Measurements from ENCODE around the gene PTPN23.

Gene PTPN23

DNA sequence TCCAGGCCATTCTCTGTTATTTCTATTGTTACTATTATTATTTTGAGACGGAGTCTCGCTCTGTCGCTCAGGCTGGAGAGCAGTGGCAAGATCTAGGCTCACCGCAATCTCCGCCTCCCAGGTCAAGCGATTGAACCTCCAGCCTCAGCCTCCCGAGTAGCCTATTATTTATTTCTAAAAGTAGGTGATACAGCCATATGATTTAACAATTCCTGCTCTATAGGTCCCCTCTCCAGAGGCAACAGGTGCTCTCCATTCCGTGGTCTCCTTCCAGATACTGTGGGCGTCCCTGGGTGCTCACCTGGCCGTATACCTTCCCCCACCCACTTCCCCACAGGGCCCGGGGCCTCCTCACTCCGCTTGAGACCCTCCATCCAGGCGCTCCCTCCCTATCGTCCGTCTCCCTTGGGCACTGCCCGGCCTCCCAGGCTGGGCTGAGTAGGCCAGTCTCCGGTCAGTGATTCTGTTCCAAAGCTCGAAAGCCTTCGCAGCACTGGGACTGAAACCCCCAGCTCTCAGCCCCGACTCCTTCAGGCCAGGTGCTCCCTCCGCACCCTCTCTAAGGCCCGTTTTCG, 708 bp upstream of the PTPN23 start:
- Mint-ChIP-seq H3K4me3 (peak overlapping the region; percentile 99), H3K9me3 (no peaks in the 10 kb centered on the region), H3K4me1 (ENCODE audit: low read depth) (peaks cover 24% of the 10 kb centered on the region), H3K27ac (peak overlapping the region; percentile 100), H3K36me3 (ENCODE audit: low read depth) (peaks cover 9% of the 10 kb centered on the region), H3K27me3 (ENCODE audit: low read depth) (no peaks in the 10 kb centered on the region)
- no peak for DNase-seq (ENCODE audit: low spot score)

DNA sequence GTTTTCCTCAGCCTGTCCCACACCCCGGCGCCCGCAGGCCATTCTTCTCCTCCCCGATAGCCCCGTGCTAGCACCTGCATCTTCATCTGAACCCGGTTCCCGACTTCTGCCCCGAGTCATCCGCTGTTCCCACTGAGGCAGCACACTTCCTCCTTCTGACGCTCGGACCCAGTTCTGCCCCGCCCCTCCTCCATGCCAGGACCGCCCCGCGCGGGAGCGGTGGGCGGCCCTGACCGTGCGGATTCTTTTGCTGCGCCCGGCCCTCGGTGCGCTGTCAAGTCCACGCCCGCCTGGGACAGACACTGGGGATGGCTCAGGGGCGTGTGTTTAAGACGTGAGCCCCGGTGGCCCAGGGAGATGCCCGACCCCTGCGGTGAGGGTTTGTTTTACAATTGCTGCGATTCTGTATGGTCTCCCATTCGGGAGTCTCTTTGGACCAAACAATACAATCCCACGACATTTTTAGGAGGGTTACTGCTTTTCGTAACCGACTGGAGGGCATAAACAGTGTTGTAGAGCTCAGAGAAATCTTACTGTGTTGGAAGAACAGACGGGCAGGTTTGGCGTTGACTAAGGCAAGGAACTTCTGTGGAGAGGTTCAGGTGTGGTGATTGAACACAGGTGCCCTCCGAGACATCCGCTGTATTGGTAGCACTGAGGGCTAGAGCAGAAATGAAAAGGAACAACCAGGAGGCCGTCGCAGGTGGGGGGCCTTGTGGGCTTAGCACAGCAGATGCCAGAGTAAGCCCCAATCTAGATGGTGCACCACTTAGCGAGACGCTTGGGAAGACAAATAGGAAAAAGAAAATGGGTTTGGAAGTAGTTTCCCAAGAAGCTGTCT, 716 bp downstream of the PTPN23 start:
- peaks cover 13% of the 10 kb centered on the region for H3K36me3 Mint-ChIP-seq (ENCODE audit: low read depth)
- H3K9me3 Mint-ChIP-seq, result no peaks in the 10 kb centered on the region
- H3K4me1 Mint-ChIP-seq (ENCODE audit: low read depth), result peaks cover 26% of the 10 kb centered on the region
- no peaks in the 10 kb centered on the region for H3K27me3 Mint-ChIP-seq (ENCODE audit: low read depth)
- H3K4me3 Mint-ChIP-seq, result peak overlapping the region; percentile 99
- peak; percentile 87 for DNase-seq (ENCODE audit: low spot score)
- H3K27ac Mint-ChIP-seq, result peak overlapping the region; percentile 100

DNA sequence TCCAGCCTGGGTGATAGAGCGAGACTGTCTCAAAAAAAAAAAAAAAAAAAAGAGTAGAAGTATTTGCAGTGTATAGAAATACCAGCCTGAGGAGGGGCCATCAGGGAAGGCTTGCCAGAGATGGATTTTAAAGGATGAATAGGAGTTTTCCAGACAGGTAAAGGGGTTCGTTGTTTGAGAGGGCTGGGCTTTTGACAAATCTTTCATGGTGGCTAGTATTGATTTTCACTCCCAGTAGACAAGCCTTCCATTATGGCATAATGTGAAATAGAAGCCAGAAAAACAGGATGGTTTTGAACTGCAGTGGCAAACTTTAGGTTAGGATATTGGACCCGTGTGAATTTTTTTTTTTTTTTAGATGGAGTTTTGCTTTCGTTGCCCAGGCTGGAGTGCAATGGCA, 3.6 kb downstream of the PTPN23 start:
- Mint-ChIP-seq H3K4me1 (ENCODE audit: low read depth) (peaks cover 24% of the 10 kb centered on the region), H3K4me3 (no peak overlapping the region), H3K9me3 (no peaks in the 10 kb centered on the region), H3K27me3 (ENCODE audit: low read depth) (no peaks in the 10 kb centered on the region), H3K36me3 (ENCODE audit: low read depth) (peaks cover 19% of the 10 kb centered on the region), H3K27ac (no peak overlapping the region)
- no peak for DNase-seq (ENCODE audit: low spot score)

DNA sequence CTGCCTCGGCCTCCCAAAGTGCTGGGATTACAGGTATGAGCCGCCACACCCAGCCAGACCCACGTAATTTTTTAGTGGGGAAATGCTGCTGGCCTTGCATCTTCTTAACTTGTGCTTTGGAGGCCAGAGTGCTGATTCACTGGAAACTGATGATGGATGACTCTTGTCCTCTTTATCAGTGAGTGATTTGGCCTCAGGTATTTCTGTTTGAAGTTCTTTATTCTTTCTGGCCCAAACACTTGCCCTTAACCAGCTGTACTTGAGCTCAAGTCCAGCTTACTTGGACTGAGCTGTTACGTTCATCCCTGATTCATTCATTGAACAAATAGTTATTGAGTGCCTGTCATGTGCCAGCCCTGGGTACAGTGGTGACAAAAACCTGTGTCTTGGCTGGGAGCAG, 4.2 kb downstream of the PTPN23 start:
- Mint-ChIP-seq H3K36me3 (ENCODE audit: low read depth) (peaks cover 19% of the 10 kb centered on the region), H3K4me1 (ENCODE audit: low read depth) (peaks cover 19% of the 10 kb centered on the region), H3K27me3 (ENCODE audit: low read depth) (no peaks in the 10 kb centered on the region), H3K9me3 (no peaks in the 10 kb centered on the region), H3K4me3 (no peak overlapping the region), H3K27ac (no peak overlapping the region)
- no peak for DNase-seq (ENCODE audit: low spot score)

DNA sequence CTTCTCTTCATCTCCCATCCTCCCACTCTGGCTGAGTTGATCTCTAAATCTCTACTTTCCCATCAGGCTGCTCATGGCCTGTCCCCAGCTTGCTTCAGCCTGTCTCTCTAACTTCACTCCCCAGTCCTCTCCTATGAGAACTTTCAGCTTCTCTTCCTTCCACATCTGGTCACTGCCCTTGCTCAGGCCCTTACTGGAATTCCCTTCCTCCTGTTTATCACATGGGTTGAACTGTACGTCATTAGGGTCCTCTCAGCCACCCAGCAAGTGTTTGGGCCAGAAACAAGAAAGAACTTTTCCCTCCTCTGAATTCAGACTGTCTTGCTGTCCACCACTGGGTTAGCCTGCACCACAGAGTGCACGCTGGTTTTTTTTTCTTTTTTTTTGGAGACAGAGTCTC, 5.0 kb downstream of the PTPN23 start:
- peaks cover 17% of the 10 kb centered on the region for H3K36me3 Mint-ChIP-seq (ENCODE audit: low read depth)

DNA sequence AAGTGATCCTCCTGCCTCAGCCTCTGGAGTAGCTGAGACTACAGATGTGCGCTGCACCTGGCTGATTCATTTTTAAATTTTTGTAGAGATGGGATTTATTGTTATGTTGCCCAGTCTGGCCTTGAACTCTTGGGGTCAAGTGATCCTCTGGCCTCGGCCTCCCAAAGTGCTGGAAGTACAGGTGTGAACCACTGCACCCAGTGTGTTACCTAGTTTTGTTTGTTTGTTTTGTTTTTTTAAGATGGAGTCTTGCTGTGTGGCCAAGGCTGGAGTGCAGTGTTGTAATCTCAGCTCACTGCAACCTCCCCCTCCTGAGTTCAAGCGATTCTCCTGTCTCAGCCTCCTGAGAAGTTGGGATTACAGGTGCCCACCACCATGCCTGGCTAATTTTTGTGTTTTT, 12.1 kb downstream of the PTPN23 start:
- Mint-ChIP-seq H3K4me3 (no peak overlapping the region), H3K27ac (no peak overlapping the region), H3K4me1 (ENCODE audit: low read depth) (peaks cover 11% of the 10 kb centered on the region), H3K36me3 (ENCODE audit: low read depth) (peaks cover 15% of the 10 kb centered on the region), H3K9me3 (no peaks in the 10 kb centered on the region), H3K27me3 (ENCODE audit: low read depth) (no peaks in the 10 kb centered on the region)
- no peak for DNase-seq (ENCODE audit: low spot score)

More for the DNA sequence above, 5.0 kb downstream of the PTPN23 start:
- Mint-ChIP-seq H3K27me3 (ENCODE audit: low read depth) (no peaks in the 10 kb centered on the region), H3K9me3 (no peaks in the 10 kb centered on the region), H3K4me3 (no peak overlapping the region), H3K4me1 (ENCODE audit: low read depth) (peaks cover 18% of the 10 kb centered on the region), H3K27ac (no peak overlapping the region)
- DNase-seq (ENCODE audit: low spot score), result no peak

DNA sequence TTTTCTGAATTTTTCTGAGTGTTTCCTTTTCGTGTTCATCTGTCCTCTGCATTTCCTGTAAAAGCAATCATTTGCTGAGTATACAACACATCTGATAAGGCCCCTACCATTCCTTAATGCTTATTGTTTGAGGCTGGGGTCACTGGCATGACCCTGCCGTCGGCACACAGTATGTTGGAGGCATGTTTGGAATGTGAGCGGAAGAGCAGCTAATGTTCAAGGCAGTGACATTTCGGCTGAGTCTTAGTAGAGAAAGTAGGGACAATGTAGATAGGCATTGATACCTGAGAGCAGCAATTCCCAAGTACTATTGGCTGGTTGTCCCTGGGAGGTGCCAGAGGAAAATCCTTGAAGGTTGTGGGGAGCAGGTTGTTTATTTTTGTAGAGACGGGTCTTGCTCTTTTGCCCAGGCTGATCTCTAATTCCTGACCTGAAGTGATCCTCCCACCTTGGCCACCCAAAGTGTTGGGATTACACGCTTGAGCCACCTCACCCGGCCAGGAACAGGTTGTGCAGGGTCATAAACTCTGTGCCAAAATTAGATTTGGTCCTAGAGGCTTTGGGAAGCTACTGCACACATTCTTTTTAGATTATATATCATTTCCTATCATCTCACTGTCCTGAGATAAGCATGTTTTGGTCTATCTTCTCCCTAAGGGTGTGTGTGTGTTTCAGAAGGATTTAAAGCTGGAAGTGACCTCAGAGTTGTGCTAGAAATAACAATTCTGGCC, 13.5 kb downstream of the PTPN23 start:
- no peaks in the 10 kb centered on the region for H3K27me3 Mint-ChIP-seq (ENCODE audit: low read depth)
- DNase-seq (ENCODE audit: low spot score), result no peak
- H3K27ac Mint-ChIP-seq, result peak overlapping the region; percentile 1
- H3K4me3 Mint-ChIP-seq, result no peak overlapping the region
- H3K4me1 Mint-ChIP-seq (ENCODE audit: low read depth), result peaks cover 11% of the 10 kb centered on the region
- H3K36me3 Mint-ChIP-seq (ENCODE audit: low read depth), result peaks cover 17% of the 10 kb centered on the region
- H3K9me3 Mint-ChIP-seq, result no peaks in the 10 kb centered on the region

DNA sequence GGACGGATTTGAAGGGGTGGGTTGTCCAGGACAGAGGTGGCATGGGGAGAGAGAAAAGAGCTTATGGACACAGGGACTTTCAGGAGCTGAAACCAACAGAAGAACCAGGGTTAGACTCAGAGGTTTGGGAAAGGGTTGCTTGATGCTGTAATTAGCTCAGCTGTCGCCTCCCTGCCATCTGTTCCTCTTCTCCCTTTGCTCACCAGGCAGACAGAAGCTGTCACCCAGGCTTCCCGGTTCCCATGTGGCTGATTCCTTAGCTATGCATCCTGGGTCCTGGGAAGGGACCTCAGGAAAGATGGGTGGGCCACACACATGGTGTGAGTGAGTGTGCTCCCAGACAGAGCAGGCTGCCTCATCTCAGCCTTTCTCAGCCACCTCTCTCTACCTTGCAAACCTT, 14.1 kb downstream of the PTPN23 start:
- no peak overlapping the region for H3K27ac Mint-ChIP-seq

DNA sequence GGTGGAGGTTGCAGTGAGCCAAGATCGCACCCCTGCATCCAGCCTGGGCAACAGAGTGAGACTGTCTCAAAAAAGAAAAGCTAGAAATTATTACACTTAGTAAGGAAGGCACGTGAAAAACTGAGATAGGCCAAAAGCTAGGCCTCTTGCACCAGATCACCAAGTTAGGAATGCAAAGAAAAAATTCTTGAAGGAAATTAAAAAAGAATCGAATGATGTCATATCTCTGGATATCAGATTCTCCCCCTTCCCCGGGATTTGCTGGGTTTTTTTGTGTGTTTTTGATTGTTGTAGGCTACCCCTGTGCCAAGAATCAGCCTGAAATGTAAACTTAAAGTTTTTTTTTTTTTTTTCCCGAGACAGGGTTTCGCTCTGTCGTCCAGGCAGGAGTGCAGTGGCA, 17.4 kb downstream of the PTPN23 start:
- no peaks in the 10 kb centered on the region for H3K27me3 Mint-ChIP-seq (ENCODE audit: low read depth)
- no peak overlapping the region for H3K27ac Mint-ChIP-seq
- no peak overlapping the region for H3K4me3 Mint-ChIP-seq
- peaks cover 17% of the 10 kb centered on the region for H3K36me3 Mint-ChIP-seq (ENCODE audit: low read depth)
- peaks cover 8% of the 10 kb centered on the region for H3K4me1 Mint-ChIP-seq (ENCODE audit: low read depth)
- H3K9me3 Mint-ChIP-seq, result no peaks in the 10 kb centered on the region
- no peak for DNase-seq (ENCODE audit: low spot score)

More for the DNA sequence above, 14.1 kb downstream of the PTPN23 start:
- peaks cover 19% of the 10 kb centered on the region for H3K36me3 Mint-ChIP-seq (ENCODE audit: low read depth)
- no peaks in the 10 kb centered on the region for H3K27me3 Mint-ChIP-seq (ENCODE audit: low read depth)
- H3K4me3 Mint-ChIP-seq, result no peak overlapping the region
- peaks cover 11% of the 10 kb centered on the region for H3K4me1 Mint-ChIP-seq (ENCODE audit: low read depth)
- no peak for DNase-seq (ENCODE audit: low spot score)
- H3K9me3 Mint-ChIP-seq, result no peaks in the 10 kb centered on the region

DNA sequence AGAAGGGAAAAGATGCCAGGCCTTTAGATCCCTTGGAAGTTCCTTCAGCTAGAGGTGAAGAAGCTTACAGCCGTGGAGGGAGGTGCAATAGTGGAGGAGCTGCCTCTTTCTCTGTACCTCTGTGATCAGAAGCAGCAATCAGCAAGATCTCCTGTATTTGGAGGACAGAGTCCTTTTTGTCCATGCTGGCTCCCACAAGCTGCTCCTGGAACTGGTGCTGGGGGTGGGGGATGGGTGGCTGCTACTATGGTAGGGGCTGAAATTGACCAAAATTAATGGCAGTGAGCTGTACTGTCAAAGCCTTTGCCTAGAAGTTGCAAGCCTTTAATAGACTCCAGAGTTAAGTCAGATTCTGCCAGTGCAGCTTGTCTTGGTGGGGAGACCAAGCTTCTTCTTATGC, 18.2 kb downstream of the PTPN23 start:
- no peak for DNase-seq (ENCODE audit: low spot score)
- Mint-ChIP-seq H3K27ac (no peak overlapping the region), H3K36me3 (ENCODE audit: low read depth) (peaks cover 15% of the 10 kb centered on the region), H3K4me1 (ENCODE audit: low read depth) (peaks cover 7% of the 10 kb centered on the region), H3K4me3 (no peak overlapping the region), H3K9me3 (no peaks in the 10 kb centered on the region), H3K27me3 (ENCODE audit: low read depth) (no peaks in the 10 kb centered on the region)

DNA sequence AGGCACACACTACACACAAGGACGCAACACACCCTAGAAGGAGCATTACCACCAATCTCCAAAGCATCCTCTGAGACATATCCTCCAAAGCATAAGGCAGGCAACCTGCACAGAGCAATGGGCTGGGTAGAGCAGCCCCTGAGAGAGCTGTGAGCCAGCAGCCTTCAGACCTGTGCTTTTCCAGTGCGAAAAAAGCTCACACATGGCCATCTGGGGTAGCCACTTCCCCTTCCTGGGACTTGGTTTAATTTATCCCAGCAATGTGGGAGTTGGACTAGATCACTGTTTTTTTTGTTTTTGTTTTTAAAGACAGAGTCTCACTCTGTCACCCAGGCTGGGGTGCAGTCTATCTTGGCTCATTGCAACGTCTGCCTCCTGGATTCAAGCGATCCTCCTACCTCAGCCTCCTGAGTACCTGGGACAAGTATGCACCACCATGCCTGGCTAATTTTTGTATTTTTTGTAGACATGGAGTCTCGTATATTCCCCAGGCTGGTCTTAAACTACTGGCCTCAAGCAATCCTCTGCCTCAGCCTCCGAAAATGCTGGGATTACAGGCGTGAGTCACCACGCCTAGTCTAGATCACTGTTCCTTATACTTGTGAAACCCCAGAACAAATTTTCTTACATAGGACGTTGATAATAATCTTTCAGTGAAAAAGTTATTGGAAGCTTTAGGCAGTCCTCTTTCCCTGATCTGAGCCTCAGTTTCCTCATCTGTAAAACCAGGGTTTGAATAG, 18.9 kb downstream of the PTPN23 start:
- Mint-ChIP-seq H3K36me3 (ENCODE audit: low read depth) (peaks cover 14% of the 10 kb centered on the region), H3K9me3 (no peaks in the 10 kb centered on the region), H3K4me1 (ENCODE audit: low read depth) (peaks cover 5% of the 10 kb centered on the region), H3K27me3 (ENCODE audit: low read depth) (no peaks in the 10 kb centered on the region), H3K4me3 (no peak overlapping the region), H3K27ac (no peak overlapping the region)
- DNase-seq (ENCODE audit: low spot score), result no peak

DNA sequence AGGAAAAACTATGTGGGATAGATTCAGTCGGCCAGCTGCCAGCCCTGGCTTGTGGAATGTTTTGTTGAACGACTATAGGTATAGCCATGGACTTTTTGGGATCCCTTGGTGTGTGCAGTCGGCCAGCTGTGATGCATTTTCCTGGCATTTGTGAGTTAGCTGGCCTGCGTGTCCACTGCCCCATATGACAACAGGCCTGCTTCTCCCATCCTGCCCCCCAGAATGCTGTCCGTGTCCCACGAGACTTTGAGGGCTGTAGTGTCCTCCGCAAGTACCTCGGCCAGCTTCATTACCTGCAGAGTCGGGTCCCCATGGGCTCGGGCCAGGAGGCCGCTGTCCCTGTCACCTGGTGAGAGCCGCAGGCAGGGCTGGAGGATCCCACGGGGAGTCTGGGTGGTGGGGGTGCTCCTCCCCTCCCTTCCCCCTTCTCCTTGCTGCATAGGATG, 23.6 kb downstream of the PTPN23 start:
- peaks cover 4% of the 10 kb centered on the region for H3K4me1 Mint-ChIP-seq (ENCODE audit: low read depth)
- H3K27me3 Mint-ChIP-seq (ENCODE audit: low read depth), result no peaks in the 10 kb centered on the region
- no peak overlapping the region for H3K4me3 Mint-ChIP-seq
- H3K36me3 Mint-ChIP-seq (ENCODE audit: low read depth), result peaks cover 6% of the 10 kb centered on the region
- no peaks in the 10 kb centered on the region for H3K9me3 Mint-ChIP-seq
- DNase-seq (ENCODE audit: low spot score), result no peak
- H3K27ac Mint-ChIP-seq, result no peak overlapping the region

DNA sequence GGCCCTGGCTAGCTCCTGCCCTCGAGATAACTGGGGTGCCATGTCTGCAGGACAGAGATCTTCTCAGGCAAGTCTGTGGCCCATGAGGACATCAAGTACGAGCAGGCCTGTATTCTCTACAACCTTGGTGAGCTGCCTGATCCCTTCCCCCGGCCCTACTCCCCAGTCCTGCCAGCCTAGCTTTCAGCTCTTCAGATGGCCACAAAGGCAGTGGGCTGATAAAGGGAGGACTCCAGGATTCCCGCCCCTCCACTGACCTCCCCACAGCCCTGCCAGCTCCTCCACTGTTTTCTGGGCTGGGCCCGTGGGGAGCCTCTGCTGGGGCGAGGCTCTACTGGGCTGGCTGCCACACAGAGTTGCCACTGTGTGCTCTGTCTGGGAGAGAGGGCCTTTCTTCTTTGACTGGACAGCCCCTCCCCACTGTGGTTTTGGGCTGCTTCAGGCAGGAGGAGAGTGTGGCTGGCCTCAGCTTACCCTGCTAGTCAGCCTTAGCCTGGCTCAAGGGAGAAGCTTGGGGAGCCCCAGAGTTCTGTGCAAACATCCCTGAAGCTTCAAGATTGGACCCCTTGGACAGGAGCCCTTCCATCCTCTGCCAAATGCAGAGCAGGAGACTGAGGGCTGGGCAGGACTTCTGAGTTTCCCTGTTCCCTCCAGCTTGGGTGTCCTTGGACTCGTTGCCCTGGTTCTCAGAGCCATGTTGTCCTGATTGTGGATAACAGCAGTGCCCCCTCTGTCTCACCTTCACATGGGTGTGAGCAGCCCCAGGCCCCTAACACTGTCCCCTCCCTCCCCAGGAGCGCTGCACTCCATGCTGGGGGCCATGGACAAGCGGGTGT, 24.4 kb downstream of the PTPN23 start:
- Mint-ChIP-seq H3K4me3 (no peak overlapping the region), H3K27ac (no peak overlapping the region), H3K36me3 (ENCODE audit: low read depth) (peaks cover 8% of the 10 kb centered on the region), H3K9me3 (no peaks in the 10 kb centered on the region), H3K27me3 (ENCODE audit: low read depth) (no peaks in the 10 kb centered on the region), H3K4me1 (ENCODE audit: low read depth) (peaks cover 4% of the 10 kb centered on the region)
- no peak for DNase-seq (ENCODE audit: low spot score)
